SK-N-DZ (cell line): ENCODE data around the gene TRPV3.
"Not testable (repeated sequence)": the region's sequence is repeated elsewhere in the genome, so short reads cannot be mapped to it uniquely, and the experiment has no call there.

Source experiments
- DNase-seq: peaks from one replicate; pipeline ENCODE4 v3.0.0-alpha.2; 2015; ENCODE audit warnings: low spot score

TRPV3 gene

GRCh38 chr17:3573246-3574100, 15.9 kb upstream of the TRPV3 start:
- no peak for DNase-seq

GRCh38 chr17:3572231-3572630, 14.6 kb upstream of the TRPV3 start:
- no peak for DNase-seq

DNA sequence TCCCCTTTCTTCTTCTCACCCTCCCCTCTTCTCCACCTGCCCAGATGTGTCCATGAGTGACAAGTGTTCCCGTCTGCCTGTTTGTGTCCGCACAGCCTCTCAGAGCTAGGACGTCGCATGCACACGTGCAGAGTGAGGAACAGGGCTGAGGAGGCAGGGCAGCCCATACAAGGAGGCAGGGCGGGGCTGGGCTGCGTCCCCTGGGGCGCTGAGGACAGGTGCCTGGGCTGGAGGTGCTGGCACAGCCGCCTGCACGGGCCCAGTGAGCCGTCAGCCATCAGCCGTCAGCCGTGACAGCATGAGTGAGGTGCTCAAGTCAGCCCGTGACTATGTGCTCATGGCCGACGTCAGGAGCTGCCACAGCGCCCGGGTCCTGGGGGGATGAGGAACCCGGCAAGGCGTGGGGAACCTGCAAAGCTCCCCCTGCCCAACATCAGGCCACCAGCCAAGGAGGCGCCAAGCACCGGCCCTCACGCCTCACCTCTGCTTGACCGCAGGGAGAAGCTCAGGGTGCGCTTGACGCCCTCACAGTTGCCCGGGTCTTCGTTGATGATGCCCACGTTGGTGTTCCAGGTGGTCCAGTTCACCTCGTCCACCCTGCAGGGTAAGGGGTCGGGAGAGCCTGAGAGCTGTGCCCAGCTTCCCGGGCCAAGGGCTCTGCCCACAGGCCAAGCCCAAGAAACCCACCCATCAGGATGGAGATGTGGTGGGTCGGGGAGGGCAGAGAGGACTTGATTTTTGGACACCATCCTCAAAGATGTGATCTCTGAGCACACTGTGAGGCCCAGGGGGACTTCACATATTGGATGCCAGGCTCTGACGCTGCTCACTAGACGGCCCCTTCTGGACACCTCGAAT, 13.7 kb upstream of the TRPV3 start:
- no peak for DNase-seq

- DNase-seq = no peak
Observed at GRCh38 chr17:3569534-3570137, 12.0 kb upstream of the TRPV3 start.

GRCh38 chr17:3566551-3566950, 8.9 kb upstream of the TRPV3 start:
- no peak for DNase-seq

GRCh38 chr17:3565143-3565542, 7.5 kb upstream of the TRPV3 start:
- no peak for DNase-seq

DNA sequence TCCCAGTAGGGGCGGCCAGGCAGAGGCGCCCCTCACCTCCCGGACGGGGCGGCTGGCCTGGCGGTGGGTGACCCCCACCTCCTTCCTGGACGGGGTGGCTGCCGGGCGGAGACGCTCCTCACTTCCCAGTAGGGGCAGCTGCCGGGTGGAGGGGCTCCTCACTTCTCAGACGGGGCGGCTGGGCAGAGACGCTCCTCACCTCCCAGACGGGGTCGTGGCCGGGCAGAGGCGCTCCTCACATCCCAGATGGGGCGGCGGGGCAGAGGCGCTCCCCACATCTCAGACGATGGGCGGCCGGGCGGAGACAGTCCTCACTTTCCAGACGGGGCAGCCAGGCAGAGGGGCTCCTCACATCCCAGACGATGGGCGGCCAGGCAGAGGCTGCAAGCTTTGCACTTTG, 6.6 kb upstream of the TRPV3 start:
- DNase-seq = not testable (repeated sequence)

DNA sequence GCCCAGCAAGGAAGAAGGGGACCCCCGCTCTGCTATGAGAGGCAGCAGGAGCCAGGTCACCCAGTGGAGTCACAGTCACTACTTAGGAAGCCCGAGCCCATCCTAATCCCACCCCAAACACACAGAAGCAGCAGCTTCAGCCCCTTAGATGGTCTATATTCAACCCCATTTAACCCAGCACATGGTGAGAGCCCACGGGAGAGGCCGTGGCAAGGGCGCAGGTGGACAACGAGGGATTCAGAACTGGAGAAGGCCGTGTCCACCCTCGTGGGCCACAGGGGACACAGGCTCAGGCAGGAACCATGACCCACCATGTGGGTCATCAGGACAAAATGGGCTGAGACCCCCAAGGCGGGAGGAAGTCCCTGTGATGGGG, 1.6 kb upstream of the TRPV3 start:
- DNase-seq = no peak

- no peak for DNase-seq
Observed at GRCh38 chr17:3558603-3559269, 1.1 kb upstream of the TRPV3 start.

DNA sequence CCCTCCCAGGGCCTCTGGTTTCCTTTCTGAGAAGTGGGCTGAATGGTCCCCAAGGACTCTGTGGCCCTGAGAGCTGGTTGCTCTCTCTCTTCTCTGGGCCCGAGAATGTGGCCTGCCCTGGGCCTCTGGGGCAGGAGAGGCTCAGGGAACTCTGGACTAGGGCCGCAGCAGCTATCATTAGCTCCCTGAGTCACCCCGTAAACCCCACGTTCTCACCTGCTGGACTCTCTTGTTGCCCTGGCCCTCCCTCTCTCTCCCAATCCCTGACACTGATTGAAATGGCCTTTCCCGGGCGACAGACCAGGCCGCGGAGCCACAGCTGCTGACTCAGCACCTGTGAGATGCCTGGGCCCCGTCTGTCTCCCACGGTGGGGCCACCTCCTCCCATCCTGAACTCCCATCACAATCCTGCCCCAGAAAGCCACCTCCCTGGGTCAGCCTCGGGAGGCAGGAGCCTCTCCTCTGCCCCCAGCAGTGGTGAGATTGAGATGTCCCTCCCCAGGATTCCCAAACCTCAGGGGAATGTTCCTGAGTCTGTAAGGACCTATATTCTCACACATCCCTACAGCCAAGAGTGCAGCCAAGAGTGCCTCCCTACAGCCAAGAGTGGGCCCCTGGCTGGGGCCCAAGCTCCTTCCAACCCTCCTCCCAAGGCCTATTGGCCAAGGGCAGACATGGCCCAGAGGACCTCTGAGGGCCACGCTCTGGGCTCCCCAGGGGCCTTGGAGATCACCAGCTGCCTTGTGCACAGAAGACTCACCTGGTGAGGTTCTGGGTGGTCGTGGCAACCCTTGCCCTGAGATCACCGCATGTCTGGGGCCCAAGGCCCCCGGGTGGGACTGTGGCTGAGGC, 470 bp downstream of the TRPV3 start:
- DNase-seq = no peak

DNA sequence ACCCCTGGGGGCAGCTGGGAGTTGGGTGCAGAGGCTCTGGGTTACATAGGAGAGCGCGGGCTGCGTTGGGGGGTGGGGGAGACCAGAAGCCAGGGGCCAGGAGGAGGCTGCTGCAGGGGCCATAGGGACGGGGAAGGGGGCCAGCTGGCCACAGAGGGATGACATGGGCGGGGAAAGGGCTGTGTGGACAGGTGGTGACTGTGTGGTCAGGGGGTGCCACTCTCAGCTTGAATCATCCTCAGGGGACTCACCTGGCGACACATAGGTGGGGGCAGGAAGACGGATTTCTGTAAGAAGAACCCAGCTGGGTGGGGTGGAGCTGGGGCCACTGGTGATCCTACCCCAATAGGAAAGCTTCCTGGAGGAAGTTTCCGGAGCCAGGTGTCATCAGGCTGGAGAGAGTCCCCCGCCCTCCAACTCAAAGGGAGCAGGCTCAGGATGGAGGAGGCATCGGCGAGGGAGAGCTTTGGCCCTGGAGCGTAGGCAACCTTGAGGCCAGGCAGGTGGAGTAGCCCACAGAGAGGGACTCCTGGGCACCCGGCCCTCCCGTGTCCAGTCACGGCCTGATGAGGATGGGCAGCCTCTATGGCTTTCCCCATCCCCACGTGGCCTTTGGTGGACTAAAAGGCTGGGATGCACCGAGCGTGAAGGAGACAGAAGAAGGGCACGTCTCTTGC, 1.2 kb downstream of the TRPV3 start:
- no peak for DNase-seq

GRCh38 chr17:3555189-3555796, 2.3 kb downstream of the TRPV3 start:
- DNase-seq = no peak

- no peak for DNase-seq
Observed at GRCh38 chr17:3554440-3554839, 3.2 kb downstream of the TRPV3 start.

GRCh38 chr17:3553419-3554401, 3.9 kb downstream of the TRPV3 start:
- DNase-seq = no peak

DNA sequence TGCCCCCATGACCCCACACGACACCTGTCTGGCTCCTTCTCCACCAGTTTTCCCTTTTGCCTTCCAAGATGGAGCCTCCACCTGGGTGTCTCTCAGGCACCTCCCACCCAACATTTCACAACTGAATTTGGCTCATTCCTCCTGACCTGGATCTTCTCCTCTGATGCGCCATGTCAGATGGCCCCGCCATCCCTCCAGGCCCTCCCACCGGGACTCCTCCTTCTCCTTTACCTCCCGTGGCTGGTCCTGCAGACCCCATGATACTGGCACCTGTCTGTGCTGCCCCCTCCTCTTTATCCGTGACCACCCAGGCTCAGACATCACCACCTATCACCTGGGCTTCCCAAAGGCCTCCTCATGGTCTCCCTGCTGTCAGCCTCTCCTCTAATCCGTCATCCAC, 4.7 kb downstream of the TRPV3 start:
- DNase-seq = no peak

DNA sequence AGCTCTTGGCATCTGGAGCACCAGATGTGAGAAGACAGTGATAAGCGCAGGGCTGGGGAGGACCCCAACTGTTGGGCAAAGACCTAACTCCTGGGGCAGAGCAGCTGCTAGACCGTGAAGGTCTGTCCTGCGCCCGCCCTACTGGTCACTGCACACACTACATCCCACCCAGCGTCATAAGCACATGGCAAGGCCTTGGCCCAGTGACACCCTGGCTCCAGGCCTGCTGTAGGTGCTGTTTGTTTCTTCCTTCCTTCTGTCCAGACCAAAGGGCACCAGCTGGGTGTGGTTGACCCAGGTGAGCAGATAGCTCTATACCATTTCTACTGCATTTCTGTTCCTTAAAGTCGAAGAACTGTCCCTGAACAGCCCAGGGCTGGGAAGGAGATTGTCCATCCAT, 6.4 kb downstream of the TRPV3 start:
- DNase-seq = no peak

DNA sequence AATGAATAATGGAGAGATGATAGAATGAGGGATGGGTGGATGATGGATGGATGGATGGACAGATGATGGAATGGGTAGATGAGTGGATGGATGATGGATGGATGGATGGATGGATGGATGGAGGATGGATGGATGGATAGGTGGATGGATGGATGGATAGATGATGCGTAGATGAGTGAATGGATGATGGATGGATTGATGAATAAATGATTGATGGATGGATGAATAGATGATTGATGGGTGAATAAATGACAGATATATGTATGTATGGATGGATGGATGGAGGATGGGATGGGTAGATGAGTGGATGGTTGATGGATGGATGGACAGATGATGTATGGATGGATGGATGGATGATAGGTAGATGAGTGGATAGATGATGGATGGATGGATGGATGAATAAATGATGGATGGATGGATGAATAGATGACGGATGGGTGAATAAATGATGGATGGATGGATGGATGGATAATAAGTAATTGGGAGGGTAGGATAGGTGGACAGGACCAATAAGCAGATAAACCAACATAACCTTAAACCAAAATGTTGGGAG, 7.9 kb downstream of the TRPV3 start:
- DNase-seq = no peak

GRCh38 chr17:3547628-3548027, 10.0 kb downstream of the TRPV3 start:
- DNase-seq = no peak
